Thyroid gland (tissue), 4 donors: ENCODE results near the gene SOCS6. TPM values are rescaled to one million over a fixed set of nuclear protein-coding genes. Genes with fewer than 3 reads are reported as not detected.
A peak's percentile ranks its signal among the peaks of the same experiment; 100 is the strongest.

Experiments used
- DNase-seq, 2 donors: peaks; one replicate each; pipeline ENCODE4 v3.0.0-alpha.2; 2019
- H3K27ac ChIP-seq, 3 donors: fragments of 200-600 bp; sonication (generic); 1 replicate in 2 of 3; 2 replicates in 1 of 3; pipeline ENCODE4 v1.5.1; 2016 to 2019; ENCODE audit warnings: mild to moderate bottlenecking in 1 of 3, moderate library complexity in 1 of 3
- H3K27me3 ChIP-seq: fragments of 200-600 bp; sonication (generic); one replicate; pipeline ENCODE4 v1.5.1; 2019
- H3K36me3 ChIP-seq, 2 donors: fragments of 200-600 bp; sonication (generic); one replicate each; pipeline ENCODE4 v1.5.1; 2016 to 2019
- H3K4me1 ChIP-seq, 2 donors: fragments of 200-600 bp; sonication (generic); one replicate each; pipeline ENCODE4 v1.5.1; 2017 to 2019
- H3K4me3 ChIP-seq, 3 donors: fragments of 200-600 bp; sonication (generic); replicated peaks in 1 of 3; 1 replicate in 2 of 3; 2 replicates in 1 of 3; pipeline ENCODE4 v1.5.1; 2016; ENCODE audit warnings: mild to moderate bottlenecking in 1 of 3
- H3K9me3 ChIP-seq: fragments of 200-600 bp; sonication (generic); one replicate; pipeline ENCODE4 v1.5.1; 2017
- CTCF ChIP-seq, 6 experiments: fragments of 200-600 bp in 3 of 6; fragments of 450-650 bp in 3 of 6; sonication (generic) in 3 of 6; IDR thresholded peaks; one replicate each; pipeline ENCODE4 v1.5.1; 2016 to 2019; ENCODE audit warnings: antibody characterized with exemption in 6 of 6, mild to moderate bottlenecking in 2 of 6, inconsistent platforms in 1 of 6, moderate library complexity in 1 of 6
- POLR2A ChIP-seq, 2 donors: fragments of 450-650 bp; IDR thresholded peaks; one replicate each; pipeline ENCODE4 v1.6.1; 2017; ENCODE audit warnings: antibody characterized with exemption in 2 of 2, mild to moderate bottlenecking in 2 of 2, moderate library complexity in 1 of 2
- WGBS, 2 donors: methylation state at CpG; one replicate each; pipeline ENCODE4 v1.1.5; 2017; 5-methylcytosine and 5-hydroxymethylcytosine counted together
- intact Hi-C: fragments of 100-400 bp; cut with DNase I; formaldehyde crosslinking; loops from one replicate; pipeline ENCODE4 v1.15.1; 2023
- total RNA-seq, 4 donors: library from RNA; depleted of rRNA; stranded (reverse); fragments of >200 nt; gene quantifications; one replicate each; pipeline ENCODE4 v1.2.3, GENCODE V29; 2016

The SOCS6 gene
- total RNA-seq, 4 donors from 2014 or later: 20.7 to 25.6 (median 23.6) TPM

- intact Hi-C loops: no loop called here
- H3K4me3 ChIP-seq: no peak overlapping the region
- no peak overlapping the region for H3K27ac ChIP-seq
- no peak for DNase-seq
- no peak for TF ChIP-seq CTCF (IDR thresholded peaks at IDR 0.05)
- no peak for TF ChIP-seq POLR2A (IDR thresholded peaks at IDR 0.05)
- H3K36me3 ChIP-seq: no peaks in the 10 kb centered on the region
- H3K9me3 ChIP-seq: no peaks in the 10 kb centered on the region
- no peaks in the 10 kb centered on the region for H3K27me3 ChIP-seq
- no peaks in the 10 kb centered on the region for H3K4me1 ChIP-seq
- 97 to 100% methylated on average over 2 of the region's 2 CpGs for WGBS, 2 donors
These were observed 9.4 kb upstream of the SOCS6 start for GRCh38 chr18:70279470-70279869.

- Histone ChIP-seq H3K36me3 (no peaks in the 10 kb centered on the region), H3K27me3 (no peaks in the 10 kb centered on the region), H3K4me3 (no peak overlapping the region), H3K4me1 (no peaks in the 10 kb centered on the region), H3K27ac (no peak overlapping the region), H3K9me3 (no peaks in the 10 kb centered on the region)
- no peak for TF ChIP-seq POLR2A (IDR thresholded peaks at IDR 0.05)
- peak; percentile 29 for DNase-seq
- WGBS, 2 donors: 79 to 82% methylated on average over 5 of the region's 5 CpGs
- intact Hi-C loops: no loop called here
These were observed 8.6 kb upstream of the SOCS6 start for GRCh38 chr18:70280007-70280925.

- intact Hi-C loops: loop anchor here (5.0 kb wide), 1 partner anchor 78 kb away; the partner anchor contains the start of gene RTTN
- 78 to 88% methylated on average over 2 of the region's 2 CpGs for WGBS, 2 donors
- TF ChIP-seq CTCF (IDR thresholded peaks at IDR 0.05): no peak
- TF ChIP-seq POLR2A (IDR thresholded peaks at IDR 0.05): no peak
These were observed 3.7 kb upstream of the SOCS6 start for GRCh38 chr18:70284976-70285620.

GRCh38 chr18:70287731-70288130 is 1.1 kb upstream of the SOCS6 start:
- Histone ChIP-seq H3K4me3 (no peak overlapping the region), H3K9me3 (no peaks in the 10 kb centered on the region), H3K27me3 (no peaks in the 10 kb centered on the region), H3K4me1 (peaks cover 17 to 25% of the 10 kb centered on the region in 2 donors), H3K27ac (no peak overlapping the region), H3K36me3 (no peaks in the 10 kb centered on the region)
- intact Hi-C loops: loop anchor here (5.0 kb wide), 1 partner anchor 80 kb away; the partner anchor contains the start of gene RTTN
- 94 to 96% methylated on average over 2 of the region's 2 CpGs for WGBS, 2 donors
- TF ChIP-seq CTCF (IDR thresholded peaks at IDR 0.05): no peak
- no peak for TF ChIP-seq POLR2A (IDR thresholded peaks at IDR 0.05)
- DNase-seq: no peak

More at GRCh38 chr18:70284976-70285620, 3.7 kb upstream of the SOCS6 start:
- Histone ChIP-seq H3K4me1 (peaks cover 2 to 3% of the 10 kb centered on the region in 2 donors), H3K27ac (no peak overlapping the region), H3K4me3 (no peak overlapping the region), H3K27me3 (no peaks in the 10 kb centered on the region), H3K36me3 (no peaks in the 10 kb centered on the region), H3K9me3 (no peaks in the 10 kb centered on the region)
- DNase-seq: no peak

GRCh38 chr18:70288171-70288850 is 534 bp upstream of the SOCS6 start:
- peak overlapping the region in 2 of 3 donors; percentile 45 to 68 for H3K4me3 ChIP-seq
- intact Hi-C loops: loop anchor here (5.0 kb wide), 1 partner anchor 81 kb away; the partner anchor contains the start of gene RTTN
- no peaks in the 10 kb centered on the region for H3K27me3 ChIP-seq
- no peaks in the 10 kb centered on the region for H3K9me3 ChIP-seq
- peaks cover 17 to 31% of the 10 kb centered on the region in 2 donors for H3K4me1 ChIP-seq
- 3 to 4% methylated on average over 18 to 25 of the region's 50 CpGs for WGBS, 2 donors
- peak; percentile 49 to 52 for DNase-seq
- TF ChIP-seq CTCF (IDR thresholded peaks at IDR 0.05): no peak
- no peak for TF ChIP-seq POLR2A (IDR thresholded peaks at IDR 0.05)
- no peaks in the 10 kb centered on the region for H3K36me3 ChIP-seq
- H3K27ac ChIP-seq: peak overlapping the region; percentile 49 to 86 (median 85)
